ENCODE measurements around the gene TSEN34.

DNA sequence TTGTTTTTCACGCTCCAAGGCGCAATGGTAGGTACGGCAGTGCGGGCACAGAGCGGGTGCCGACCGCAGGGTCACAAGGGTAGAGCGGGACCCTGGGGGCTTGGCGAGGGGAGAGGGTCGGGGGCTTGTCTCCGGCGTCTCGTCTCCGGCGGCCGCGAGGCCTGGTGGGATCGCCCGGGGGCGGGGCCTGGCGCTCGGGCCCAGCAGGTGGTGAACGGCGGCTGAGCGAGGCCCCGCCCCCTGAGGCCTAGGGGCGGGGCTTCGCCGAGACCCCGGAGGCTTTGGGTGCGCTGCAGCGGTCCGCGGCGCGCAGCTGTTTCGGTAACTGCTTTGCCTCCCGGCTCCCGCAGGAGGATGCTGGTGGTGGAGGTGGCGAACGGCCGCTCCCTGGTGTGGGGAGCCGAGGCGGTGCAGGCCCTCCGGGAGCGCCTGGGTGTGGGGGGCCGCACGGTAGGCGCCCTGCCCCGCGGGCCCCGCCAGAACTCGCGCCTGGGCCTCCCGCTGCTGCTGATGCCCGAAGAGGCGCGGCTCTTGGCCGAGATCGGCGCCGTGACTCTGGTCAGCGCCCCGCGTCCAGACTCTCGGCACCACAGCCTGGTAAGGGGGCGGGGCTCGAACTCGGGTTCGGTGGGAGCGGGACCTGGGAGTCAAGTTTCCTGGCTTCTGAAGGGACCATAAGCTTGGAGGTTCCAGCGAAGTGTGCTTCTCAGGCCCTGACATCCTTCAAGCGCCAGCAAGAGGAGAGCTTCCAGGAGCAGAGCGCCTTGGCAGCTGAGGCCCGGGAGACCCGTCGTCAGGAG is at the start of gene TSEN34:
- TF ChIP-seq CTCF (conservative IDR thresholded peaks at IDR 0.05; ENCODE audit: low read depth in 2 of 2), result no peak
- no peak for TF ChIP-seq EZH2 (IDR thresholded peaks at IDR 0.05; ENCODE audit: low read depth, unreplicated experiment)
- TF ChIP-seq POLR2AphosphoS5 (IDR thresholded peaks at IDR 0.05; ENCODE audit: low read depth), result peak; percentile 86
- no peak for TF ChIP-seq REST (IDR thresholded peaks at IDR 0.05; ENCODE audit: unreplicated experiment)
- peak; percentile 43; the same call in 1 of the 2 replicates for TF ChIP-seq CREB1 (CRISPR knock-in tag; IDR thresholded peaks at IDR 0.05; ENCODE audit: low read depth)
- TF ChIP-seq NANOG (IDR thresholded peaks at IDR 0.05; ENCODE audit: borderline replicate concordance), result no peak
- TF ChIP-seq ETS1 (IDR thresholded peaks at IDR 0.05), result no peak
- no peak for TF ChIP-seq ZNF114 (CRISPR knock-in tag; IDR thresholded peaks at IDR 0.05)
- no peak for TF ChIP-seq EZH2phosphoT487 (IDR thresholded peaks at IDR 0.05; ENCODE audit: unreplicated experiment)

Data from GM23338 (cell line).